Neural cell (in vitro differentiated cells): ENCODE data around the gene NFILZ. TPM values are rescaled to one million over a fixed set of nuclear protein-coding genes. Genes with fewer than 3 reads are reported as not detected.

Experiments used
- H2AFZ ChIP-seq: fragments of 200-600, 300-800 bp; sonication (generic), shearing (Covaris generic); 2 replicates; pipeline ENCODE4 v1.6.0; 2014; ENCODE audit warnings: low read depth, mild to moderate bottlenecking, antibody characterized with exemption, low read length, moderate library complexity
- H3F3A ChIP-seq: fragments of 200-600 bp; shearing (Covaris generic); 2 replicates; pipeline ENCODE4 v1.6.1; 2016; ENCODE audit warnings: mild to moderate bottlenecking, moderate library complexity, mixed read lengths, antibody characterized with exemption, low read length; ENCODE audit not compliant: insufficient read depth, poor library complexity, severe bottlenecking
- H3K27ac ChIP-seq: fragments of 200-600, 300-800 bp; sonication (generic), shearing (Covaris generic); 2 replicates; pipeline ENCODE4 v1.5.1; 2014; ENCODE audit warnings: mild to moderate bottlenecking, low read length, moderate library complexity
- H3K27me3 ChIP-seq: fragments of 300-800, 200-600 bp; sonication (generic), shearing (Covaris generic); 2 replicates; pipeline ENCODE4 v1.6.0; 2014; ENCODE audit warnings: mild to moderate bottlenecking, low read depth, low read length, moderate library complexity; ENCODE audit not compliant: insufficient read depth
- H3K36me3 ChIP-seq: fragments of 300-800, 200-600 bp; sonication (generic), shearing (Covaris generic); 2 replicates; pipeline ENCODE4 v1.5.1; 2014; ENCODE audit warnings: mild to moderate bottlenecking, antibody characterized with exemption, low read length, moderate library complexity; ENCODE audit not compliant: insufficient read depth
- H3K4me2 ChIP-seq: fragments of 300-800, 200-600 bp; sonication (generic), shearing (Covaris generic); 2 replicates; pipeline ENCODE4 v1.6.0; 2014; ENCODE audit warnings: mild to moderate bottlenecking, low read length
- H3K4me3 ChIP-seq: fragments of 300-800, 200-600 bp; sonication (generic), shearing (Covaris generic); 2 replicates; pipeline ENCODE4 v1.5.1; 2014; ENCODE audit warnings: mild to moderate bottlenecking, low read length, moderate library complexity
- H3K79me2 ChIP-seq: fragments of 200-600 bp; shearing (Covaris generic); replicated peaks from 2 replicates; pipeline ENCODE4 v1.6.0; 2014; ENCODE audit warnings: mild to moderate bottlenecking, low read length, moderate library complexity; ENCODE audit not compliant: insufficient read depth
- H3K9ac ChIP-seq: fragments of 300-800, 200-600 bp; sonication (generic), shearing (Covaris generic); 2 replicates; pipeline ENCODE4 v1.6.1; 2016; ENCODE audit warnings: mild to moderate bottlenecking, low read length, mixed read lengths
- H3K9me2 ChIP-seq: fragments of 200-600 bp; shearing (Covaris generic); 2 replicates; pipeline ENCODE4 v1.6.1; 2016; ENCODE audit warnings: mild to moderate bottlenecking, low read length, mixed read lengths; ENCODE audit not compliant: insufficient read depth
- H3K9me3 ChIP-seq: fragments of 200-600, 300-800 bp; sonication (generic), shearing (Covaris generic); 2 replicates; pipeline ENCODE4 v1.6.1; 2016; ENCODE audit warnings: mild to moderate bottlenecking, mixed run types, low read length, moderate library complexity, mixed read lengths
- H4K20me1 ChIP-seq: fragments of 200-600 bp; shearing (Covaris generic); 2 replicates; pipeline ENCODE4 v1.6.1; 2016; ENCODE audit warnings: mild to moderate bottlenecking, mixed run types; ENCODE audit not compliant: insufficient read depth
- EP300 ChIP-seq: fragments of 450-650 bp; conservative IDR thresholded peaks from 2 replicates; pipeline ENCODE4 v1.6.1; 2014; ENCODE audit warnings: antibody characterized with exemption, mild to moderate bottlenecking, moderate library complexity; ENCODE audit not compliant: poor library complexity, severe bottlenecking
- EZH2 ChIP-seq: fragments of 200-600, 300-800 bp; shearing (Covaris generic), sonication (generic); IDR thresholded peaks from 2 replicates; pipeline ENCODE4 v1.6.1; 2014; ENCODE audit warnings: antibody characterized with exemption, low read length, borderline replicate concordance, mild to moderate bottlenecking; ENCODE audit not compliant: insufficient read depth, poor library complexity, severe bottlenecking
- MXI1 ChIP-seq: fragments of 450-650 bp; conservative IDR thresholded peaks from 2 replicates; pipeline ENCODE4 v1.6.1; 2014; ENCODE audit warnings: antibody characterized with exemption, mild to moderate bottlenecking; ENCODE audit not compliant: poor library complexity, severe bottlenecking
- POLR2AphosphoS5 ChIP-seq: IDR thresholded peaks from 2 replicates; pipeline ENCODE4 v1.6.1; 2012
- RAD21 ChIP-seq: fragments of 450-650 bp; conservative IDR thresholded peaks from 2 replicates; pipeline ENCODE4 v1.6.1; 2014; ENCODE audit warnings: antibody characterized with exemption, mild to moderate bottlenecking, moderate library complexity
- SMC3 ChIP-seq: fragments of 450-650 bp; conservative IDR thresholded peaks from 2 replicates; pipeline ENCODE4 v1.6.1; 2014; ENCODE audit warnings: antibody characterized with exemption, mild to moderate bottlenecking, moderate library complexity; ENCODE audit not compliant: poor library complexity
- TAF1 ChIP-seq: IDR thresholded peaks from 2 replicates; pipeline ENCODE4 v1.6.1; 2012; ENCODE audit warnings: low read depth
- polyA plus RNA-seq: library from polyadenylated mRNA; depleted of rRNA; stranded (reverse); fragments of >200 nt; gene quantifications from 2 replicates; pipeline ENCODE4 v1.2.3, GENCODE V29; 2014
- TF ChIP-seq, protein P1 (sequence below): fragments of 450-650 bp; IDR thresholded peaks from 2 replicates; pipeline ENCODE4 v1.5.1; 2014; ENCODE audit warnings: antibody characterized with exemption, mild to moderate bottlenecking, moderate library complexity; ENCODE audit not compliant: poor library complexity, severe bottlenecking
- TF ChIP-seq, protein P2 (sequence below): IDR thresholded peaks from 2 replicates; pipeline ENCODE4 v1.6.1; 2012; ENCODE audit warnings: borderline replicate concordance

NFILZ gene
- polyA plus RNA-seq, 1 donor from 2014 or later = not detected

DNA sequence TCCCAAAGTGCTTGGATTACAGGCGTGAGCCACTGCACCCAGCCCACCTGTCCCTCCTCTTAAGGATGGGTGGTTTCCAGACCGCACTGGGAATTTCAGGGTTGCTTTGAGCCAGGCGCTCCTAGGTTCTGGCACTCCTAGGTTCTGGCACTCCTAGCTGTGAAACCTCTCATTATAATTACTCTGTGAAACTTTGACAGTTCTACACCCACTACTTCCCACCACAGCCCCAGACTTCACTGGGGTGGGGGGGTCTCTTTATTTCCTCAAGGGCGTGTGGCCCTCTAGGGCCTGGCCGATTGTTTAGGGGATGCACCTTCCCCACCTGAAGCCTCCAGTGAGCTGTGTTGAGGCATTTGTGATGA is 17.6 kb upstream of the NFILZ start:
- Histone ChIP-seq H4K20me1 (no peaks in the 10 kb centered on the region), H3F3A (no peaks in the 10 kb centered on the region), H3K27ac (no peak overlapping the region), H3K4me2 (no peak overlapping the region), H3K27me3 (no peaks in the 10 kb centered on the region), H3K9ac (no peak overlapping the region), H3K79me2 (peaks cover 9% of the 10 kb centered on the region), H3K9me3 (no peaks in the 10 kb centered on the region), H2AFZ (no peak overlapping the region), H3K9me2 (no peaks in the 10 kb centered on the region), H3K4me3 (no peak overlapping the region), H3K36me3 (no peaks in the 10 kb centered on the region)
- no peak for TF ChIP-seq TAF1
- TF ChIP-seq RAD21 = no peak
- no peak for TF ChIP-seq EP300
- no peak for TF ChIP-seq POLR2AphosphoS5
- no peak for TF ChIP-seq EZH2
- no peak for TF ChIP-seq MXI1

DNA sequence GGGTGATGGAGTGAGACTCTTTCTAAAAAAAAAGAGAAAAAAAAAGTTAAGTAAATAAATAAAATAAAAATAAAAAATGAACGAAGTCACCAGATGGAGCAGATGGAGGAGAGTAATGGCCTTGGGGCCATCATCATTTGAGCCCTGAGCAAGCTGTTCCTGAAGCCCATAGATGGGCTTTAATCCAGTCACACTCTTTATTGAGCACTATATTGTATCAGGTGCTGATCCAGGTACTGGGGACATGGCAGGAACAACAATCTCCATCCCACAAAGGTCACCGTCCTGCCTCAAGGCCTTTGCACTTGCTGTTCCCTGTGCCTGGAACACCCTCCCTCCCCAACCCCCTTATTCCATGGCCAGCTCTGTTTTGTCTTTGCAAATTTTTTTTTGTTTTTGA is 16.0 kb upstream of the NFILZ start:
- no peaks in the 10 kb centered on the region for H3K9me3 ChIP-seq
- TF ChIP-seq SMC3 (no peak), EP300 (no peak), TAF1 (no peak), POLR2AphosphoS5 (no peak), RAD21 (no peak), MXI1 (no peak), EZH2 (no peak)
- TF ChIP-seq, protein P1, sequence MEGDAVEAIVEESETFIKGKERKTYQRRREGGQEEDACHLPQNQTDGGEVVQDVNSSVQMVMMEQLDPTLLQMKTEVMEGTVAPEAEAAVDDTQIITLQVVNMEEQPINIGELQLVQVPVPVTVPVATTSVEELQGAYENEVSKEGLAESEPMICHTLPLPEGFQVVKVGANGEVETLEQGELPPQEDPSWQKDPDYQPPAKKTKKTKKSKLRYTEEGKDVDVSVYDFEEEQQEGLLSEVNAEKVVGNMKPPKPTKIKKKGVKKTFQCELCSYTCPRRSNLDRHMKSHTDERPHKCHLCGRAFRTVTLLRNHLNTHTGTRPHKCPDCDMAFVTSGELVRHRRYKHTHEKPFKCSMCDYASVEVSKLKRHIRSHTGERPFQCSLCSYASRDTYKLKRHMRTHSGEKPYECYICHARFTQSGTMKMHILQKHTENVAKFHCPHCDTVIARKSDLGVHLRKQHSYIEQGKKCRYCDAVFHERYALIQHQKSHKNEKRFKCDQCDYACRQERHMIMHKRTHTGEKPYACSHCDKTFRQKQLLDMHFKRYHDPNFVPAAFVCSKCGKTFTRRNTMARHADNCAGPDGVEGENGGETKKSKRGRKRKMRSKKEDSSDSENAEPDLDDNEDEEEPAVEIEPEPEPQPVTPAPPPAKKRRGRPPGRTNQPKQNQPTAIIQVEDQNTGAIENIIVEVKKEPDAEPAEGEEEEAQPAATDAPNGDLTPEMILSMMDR = no peak
- TF ChIP-seq, protein P2, sequence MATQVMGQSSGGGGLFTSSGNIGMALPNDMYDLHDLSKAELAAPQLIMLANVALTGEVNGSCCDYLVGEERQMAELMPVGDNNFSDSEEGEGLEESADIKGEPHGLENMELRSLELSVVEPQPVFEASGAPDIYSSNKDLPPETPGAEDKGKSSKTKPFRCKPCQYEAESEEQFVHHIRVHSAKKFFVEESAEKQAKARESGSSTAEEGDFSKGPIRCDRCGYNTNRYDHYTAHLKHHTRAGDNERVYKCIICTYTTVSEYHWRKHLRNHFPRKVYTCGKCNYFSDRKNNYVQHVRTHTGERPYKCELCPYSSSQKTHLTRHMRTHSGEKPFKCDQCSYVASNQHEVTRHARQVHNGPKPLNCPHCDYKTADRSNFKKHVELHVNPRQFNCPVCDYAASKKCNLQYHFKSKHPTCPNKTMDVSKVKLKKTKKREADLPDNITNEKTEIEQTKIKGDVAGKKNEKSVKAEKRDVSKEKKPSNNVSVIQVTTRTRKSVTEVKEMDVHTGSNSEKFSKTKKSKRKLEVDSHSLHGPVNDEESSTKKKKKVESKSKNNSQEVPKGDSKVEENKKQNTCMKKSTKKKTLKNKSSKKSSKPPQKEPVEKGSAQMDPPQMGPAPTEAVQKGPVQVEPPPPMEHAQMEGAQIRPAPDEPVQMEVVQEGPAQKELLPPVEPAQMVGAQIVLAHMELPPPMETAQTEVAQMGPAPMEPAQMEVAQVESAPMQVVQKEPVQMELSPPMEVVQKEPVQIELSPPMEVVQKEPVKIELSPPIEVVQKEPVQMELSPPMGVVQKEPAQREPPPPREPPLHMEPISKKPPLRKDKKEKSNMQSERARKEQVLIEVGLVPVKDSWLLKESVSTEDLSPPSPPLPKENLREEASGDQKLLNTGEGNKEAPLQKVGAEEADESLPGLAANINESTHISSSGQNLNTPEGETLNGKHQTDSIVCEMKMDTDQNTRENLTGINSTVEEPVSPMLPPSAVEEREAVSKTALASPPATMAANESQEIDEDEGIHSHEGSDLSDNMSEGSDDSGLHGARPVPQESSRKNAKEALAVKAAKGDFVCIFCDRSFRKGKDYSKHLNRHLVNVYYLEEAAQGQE = no peak
- no peaks in the 10 kb centered on the region for H4K20me1 ChIP-seq
- no peak overlapping the region for H3K9ac ChIP-seq
- no peaks in the 10 kb centered on the region for H3K36me3 ChIP-seq
- H3K27me3 ChIP-seq = no peaks in the 10 kb centered on the region
- no peaks in the 10 kb centered on the region for H3K9me2 ChIP-seq
- no peaks in the 10 kb centered on the region for H3F3A ChIP-seq
- no peak overlapping the region for H3K27ac ChIP-seq
- H3K4me2 ChIP-seq = no peak overlapping the region
- no peak overlapping the region for H2AFZ ChIP-seq
- H3K79me2 ChIP-seq = peaks cover 6% of the 10 kb centered on the region
- H3K4me3 ChIP-seq = no peak overlapping the region

DNA sequence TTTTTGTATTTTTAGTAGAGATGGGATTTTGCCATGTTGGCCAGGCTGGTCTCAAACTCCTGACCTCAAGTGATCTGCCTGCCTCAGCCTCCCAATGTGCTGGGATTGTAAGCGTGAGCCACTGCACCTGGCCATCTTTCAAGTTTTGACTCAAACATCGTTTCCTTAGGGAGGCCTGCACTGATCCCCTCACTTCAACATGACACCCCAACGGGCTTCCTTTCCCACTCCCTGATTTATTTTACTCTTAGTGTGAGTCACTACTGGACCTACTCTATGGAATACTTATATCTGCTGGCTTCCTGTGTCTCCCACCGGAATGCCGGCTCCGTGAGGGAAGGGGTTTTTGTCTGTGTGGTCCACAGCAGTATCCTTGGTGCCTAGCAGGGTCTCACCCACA is 15.4 kb upstream of the NFILZ start:
- no peak overlapping the region for H3K4me2 ChIP-seq
- no peak overlapping the region for H3K4me3 ChIP-seq
- H3K36me3 ChIP-seq = no peaks in the 10 kb centered on the region
- H3K9me3 ChIP-seq = no peaks in the 10 kb centered on the region
- H3K9ac ChIP-seq = no peak overlapping the region
- peaks cover 3% of the 10 kb centered on the region for H3K79me2 ChIP-seq
- H3K27me3 ChIP-seq = no peaks in the 10 kb centered on the region
- no peaks in the 10 kb centered on the region for H3K9me2 ChIP-seq
- no peaks in the 10 kb centered on the region for H3F3A ChIP-seq
- H3K27ac ChIP-seq = no peak overlapping the region
- H4K20me1 ChIP-seq = no peaks in the 10 kb centered on the region
- H2AFZ ChIP-seq = no peak overlapping the region
- TF ChIP-seq EZH2 (no peak), MXI1 (no peak), EP300 (no peak), SMC3 (no peak), TAF1 (no peak), RAD21 (no peak), POLR2AphosphoS5 (no peak)
- TF ChIP-seq, protein P2 = no peak
- TF ChIP-seq, protein P1 = no peak
